WI38 (cell line): ENCODE measurements around the gene IL1RAPL1.

ENCODE experiments used
- H3K4me3 ChIP-seq: 2 replicates; pipeline ENCODE4 v1.5.1; 2011; ENCODE audit warnings: low read depth, mild to moderate bottlenecking, control low read depth, low read length
- TF ChIP-seq, protein P1 (sequence below): IDR thresholded peaks from 2 replicates; pipeline ENCODE4 v1.5.1; 2012; ENCODE audit warnings: low read depth, mild to moderate bottlenecking, control low read depth, low read length

IL1RAPL1 gene

DNA sequence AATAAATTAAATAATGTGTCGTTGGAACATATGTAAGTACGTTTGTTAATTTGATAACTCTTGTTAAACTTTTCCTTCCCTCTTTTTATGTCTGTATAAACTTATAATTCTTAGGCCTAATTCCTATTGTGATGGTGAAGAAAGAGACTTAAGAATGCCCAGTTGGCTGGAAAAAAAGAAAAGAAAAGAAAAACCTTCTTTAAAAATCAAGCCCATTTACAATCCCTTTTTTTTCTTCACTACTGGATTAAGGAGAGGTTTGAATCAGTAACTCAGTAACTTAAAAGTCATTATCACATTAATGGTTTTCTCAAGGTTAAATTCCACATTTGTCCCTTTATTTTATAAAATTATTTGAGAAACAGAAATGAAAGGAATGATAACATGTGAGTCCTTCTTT lies 1374.8 kb downstream of the IL1RAPL1 start:
- TF ChIP-seq, protein P1, sequence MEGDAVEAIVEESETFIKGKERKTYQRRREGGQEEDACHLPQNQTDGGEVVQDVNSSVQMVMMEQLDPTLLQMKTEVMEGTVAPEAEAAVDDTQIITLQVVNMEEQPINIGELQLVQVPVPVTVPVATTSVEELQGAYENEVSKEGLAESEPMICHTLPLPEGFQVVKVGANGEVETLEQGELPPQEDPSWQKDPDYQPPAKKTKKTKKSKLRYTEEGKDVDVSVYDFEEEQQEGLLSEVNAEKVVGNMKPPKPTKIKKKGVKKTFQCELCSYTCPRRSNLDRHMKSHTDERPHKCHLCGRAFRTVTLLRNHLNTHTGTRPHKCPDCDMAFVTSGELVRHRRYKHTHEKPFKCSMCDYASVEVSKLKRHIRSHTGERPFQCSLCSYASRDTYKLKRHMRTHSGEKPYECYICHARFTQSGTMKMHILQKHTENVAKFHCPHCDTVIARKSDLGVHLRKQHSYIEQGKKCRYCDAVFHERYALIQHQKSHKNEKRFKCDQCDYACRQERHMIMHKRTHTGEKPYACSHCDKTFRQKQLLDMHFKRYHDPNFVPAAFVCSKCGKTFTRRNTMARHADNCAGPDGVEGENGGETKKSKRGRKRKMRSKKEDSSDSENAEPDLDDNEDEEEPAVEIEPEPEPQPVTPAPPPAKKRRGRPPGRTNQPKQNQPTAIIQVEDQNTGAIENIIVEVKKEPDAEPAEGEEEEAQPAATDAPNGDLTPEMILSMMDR = no peak

DNA sequence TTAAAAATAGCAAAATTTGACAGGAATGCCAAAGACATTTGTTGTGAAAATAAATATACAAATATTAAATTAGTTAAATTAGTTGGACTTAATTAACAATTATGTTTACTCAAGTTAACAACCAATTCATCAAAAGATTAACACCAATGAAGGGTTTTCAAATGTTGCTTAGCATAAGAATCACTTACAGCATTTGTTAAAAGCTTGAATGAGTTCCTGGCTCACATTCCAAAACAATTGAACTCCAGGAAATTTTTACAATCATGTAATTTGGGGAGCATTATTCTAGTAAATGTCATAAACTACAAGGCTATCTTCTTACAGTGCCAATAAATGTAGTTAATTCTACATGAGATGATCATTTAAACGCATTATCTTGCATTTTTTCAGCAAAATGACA lies 1378.4 kb downstream of the IL1RAPL1 start:
- no peak overlapping the region for H3K4me3 ChIP-seq
- TF ChIP-seq, protein P1 = no peak

More for the DNA sequence above, 1374.8 kb downstream of the IL1RAPL1 start:
- no peak overlapping the region for H3K4me3 ChIP-seq

DNA sequence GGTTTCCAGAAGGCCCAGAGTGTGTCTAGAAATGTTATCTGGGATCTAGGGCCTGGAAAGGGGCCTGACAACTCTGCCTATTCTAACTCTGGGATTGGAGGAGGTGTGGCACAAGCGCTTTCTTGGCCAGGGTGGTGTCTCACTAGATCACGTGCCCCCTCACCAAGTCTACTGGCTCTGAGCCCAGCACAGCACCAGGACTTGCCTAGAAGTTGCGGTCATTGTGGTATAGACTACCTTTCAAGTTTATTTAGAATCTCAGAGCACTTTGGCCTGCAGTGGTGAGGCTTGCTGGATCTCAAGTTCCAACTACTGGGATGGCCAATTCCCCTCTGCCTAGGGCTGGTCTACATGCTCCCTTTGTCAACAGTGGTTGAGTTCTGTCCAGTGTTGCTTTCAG lies 1404.8 kb downstream of the IL1RAPL1 start:
- H3K4me3 ChIP-seq = no peak overlapping the region
- TF ChIP-seq, protein P1 = no peak

DNA sequence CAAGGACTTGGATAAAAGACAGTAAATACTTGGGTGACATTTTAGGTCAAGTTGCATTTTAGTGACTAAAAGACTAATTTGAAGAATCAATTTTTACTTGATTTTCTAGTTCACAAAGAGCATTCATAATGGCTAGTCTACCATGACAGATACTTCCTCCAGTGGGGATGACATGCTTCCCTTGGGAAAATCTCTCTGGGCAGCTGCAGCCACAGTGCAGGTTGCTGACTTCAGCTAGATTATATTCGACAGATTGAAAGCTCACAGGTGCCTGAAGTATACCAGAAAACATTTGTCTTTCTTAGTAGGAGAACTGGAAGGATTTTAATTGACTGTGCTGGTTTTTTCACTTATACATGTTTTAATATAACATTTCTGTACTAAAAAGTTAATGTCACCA lies 1418.6 kb downstream of the IL1RAPL1 start:
- TF ChIP-seq, protein P1 = no peak
- H3K4me3 ChIP-seq = no peak overlapping the region
